H1 (cell line): ENCODE results near the gene KLHL29. TPM values are rescaled to one million over a fixed set of nuclear protein-coding genes. Genes with fewer than 3 reads are reported as not detected.

Experiments
- CBX5 ChIP-seq: fragments of 300-800, 300-1000 bp; sonication (generic); IDR thresholded peaks from 2 replicates; pipeline ENCODE4 v1.7.1; 2016; ENCODE audit warnings: antibody characterized with exemption, low read length, low read depth
- RNF2 ChIP-seq: fragments of 200-900, 300-1000 bp; sonication (generic); IDR thresholded peaks from 2 replicates; pipeline ENCODE4 v1.7.1; 2016; ENCODE audit warnings: borderline replicate concordance, low read depth, mild to moderate bottlenecking, antibody characterized with exemption, low read length; ENCODE audit not compliant: poor library complexity, severe bottlenecking; ENCODE audit errors: missing control alignments
- SIX5 ChIP-seq: IDR thresholded peaks from 2 replicates; pipeline ENCODE4 v1.6.1; 2011; ENCODE audit warnings: mild to moderate bottlenecking, low read depth, low read length
- SRF ChIP-seq: IDR thresholded peaks from 2 replicates; pipeline ENCODE4 v1.6.1; 2011; ENCODE audit warnings: mild to moderate bottlenecking, low read depth, low read length, moderate library complexity
- TEAD4 ChIP-seq: IDR thresholded peaks from 2 replicates; pipeline ENCODE4 v1.6.1; 2012; ENCODE audit warnings: low read depth, low read length, inconsistent platforms, mixed read lengths
- polyA plus RNA-seq, 7 experiments: library from polyadenylated mRNA; depleted of rRNA in 3 of 7; stranded (reverse) in 5 of 7; unstranded in 2 of 7; fragments of >200 nt in 5 of 7; fragments of 200-250 nt in 2 of 7; gene quantifications; 1 replicate in 5 of 7; 2 replicates in 1 of 7; 4 replicates in 1 of 7; pipeline versions ENCODE4 v1.2.1 to v1.2.3, GENCODE V29; 2011 to 2013; ENCODE audit warnings: missing spikeins in 2 of 7, mixed read lengths in 2 of 7
- total RNA-seq: library from RNA; stranded (reverse); fragmentation: NEBNext Ultra II Directional; extraction: Animal tissue kit (Norgen Biotek cat#: 25700); gene quantifications from 2 replicates; pipeline ENCODE4 v1.2.1, GENCODE V29; 2021
- TF ChIP-seq, protein P1 (sequence below): IDR thresholded peaks from 2 replicates; pipeline ENCODE4 v1.6.1; 2011; ENCODE audit warnings: low read length, improper control_type of control experiment

Gene KLHL29
- total and polyA plus RNA-seq, 2 of the 8 experiments (the other 6 are each of a cell fraction or from before 2014, with no cell fraction given) = 1.1 to 4.7 TPM

DNA sequence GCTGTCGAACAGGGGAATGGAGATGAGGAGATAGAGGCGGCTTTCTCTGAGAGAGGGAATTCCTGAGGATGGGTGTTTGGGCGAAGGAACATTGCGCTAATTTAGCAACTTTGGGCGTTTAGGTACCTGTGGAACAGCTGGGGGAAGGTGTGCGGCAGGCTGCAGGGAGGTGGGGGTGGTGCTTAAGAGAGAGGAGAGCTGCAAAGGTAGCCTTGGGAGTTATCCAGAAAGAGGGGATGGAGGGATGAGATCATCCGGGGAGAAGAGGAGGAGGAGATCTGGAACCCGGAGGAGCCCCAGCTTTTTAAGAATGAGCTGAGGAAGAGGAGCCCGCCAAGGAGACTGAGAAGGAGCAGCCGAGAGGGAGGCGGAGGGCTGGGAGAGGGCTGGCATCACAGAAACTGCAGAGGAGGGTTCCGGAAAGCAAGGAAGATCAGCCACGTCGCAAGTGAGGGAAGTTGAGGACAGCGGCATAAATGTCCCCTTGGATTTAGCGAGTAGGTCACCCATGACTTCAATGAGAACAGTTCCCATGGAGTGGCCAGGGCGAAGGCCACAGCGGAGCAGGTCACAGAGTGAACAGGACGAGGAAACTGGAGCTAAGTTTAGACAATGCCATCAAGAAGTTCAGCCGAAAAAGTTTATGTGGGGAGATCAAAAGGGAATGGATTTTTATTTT lies 174.7 kb downstream of the KLHL29 start (continued):
- TF ChIP-seq, protein P1, sequence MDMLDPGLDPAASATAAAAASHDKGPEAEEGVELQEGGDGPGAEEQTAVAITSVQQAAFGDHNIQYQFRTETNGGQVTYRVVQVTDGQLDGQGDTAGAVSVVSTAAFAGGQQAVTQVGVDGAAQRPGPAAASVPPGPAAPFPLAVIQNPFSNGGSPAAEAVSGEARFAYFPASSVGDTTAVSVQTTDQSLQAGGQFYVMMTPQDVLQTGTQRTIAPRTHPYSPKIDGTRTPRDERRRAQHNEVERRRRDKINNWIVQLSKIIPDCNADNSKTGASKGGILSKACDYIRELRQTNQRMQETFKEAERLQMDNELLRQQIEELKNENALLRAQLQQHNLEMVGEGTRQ = no peak
- no peak for TF ChIP-seq RNF2
- TF ChIP-seq SIX5 = no peak
- TF ChIP-seq CBX5 = no peak
- TF ChIP-seq SRF = no peak
- no peak for TF ChIP-seq TEAD4
- TF ChIP-seq, all 59 proteins: peak for 0
